Caco-2 (cell line): ENCODE results near the gene DOCK2. TPM values are rescaled to one million over a fixed set of nuclear protein-coding genes. Genes with fewer than 3 reads are reported as not detected.
"Not testable (repeated sequence)": the region's sequence is repeated elsewhere in the genome, so short reads cannot be mapped to it uniquely, and the experiment has no call there.

Source experiments
- BruUV-seq: library from RNA; stranded (reverse); fragments of 400-500 nt; replicated peaks from 2 replicates; lab custom pipeline; 2021; lab: Mats Ljungman, UMichigan
- CTCF ChIA-PET: fragments of 300-600 bp; sonication (Branson Sonifier 250); formaldehyde crosslinking; loops from one replicate; lab custom pipeline; 2022; ENCODE audit warnings: antibody characterized with exemption; lab: Charles Lee
- POLR2A ChIA-PET: fragments of 300-600 bp; sonication (Branson Sonifier 250); formaldehyde crosslinking; loops from one replicate; lab custom pipeline; 2022; ENCODE audit warnings: antibody characterized with exemption; lab: Charles Lee
- DNase-seq, 2 experiments: peaks; one replicate each; pipeline versions ENCODE4 v3.0.0 to v3.0.0-alpha.2; 2020 to 2022
- H3K27me3 ChIP-seq: replicated peaks from 2 replicates; pipeline ENCODE4 v1.6.0; 2011; ENCODE audit warnings: low read length; ENCODE audit not compliant: control insufficient read depth, insufficient read depth
- H3K36me3 ChIP-seq: 2 replicates; pipeline ENCODE4 v1.5.1; 2011; ENCODE audit warnings: low read length; ENCODE audit not compliant: control insufficient read depth, insufficient read depth
- H3K4me1 ChIP-seq: fragments of 250-450 bp; sonication (Bioruptor Pico); 2 replicates; pipeline ENCODE4 v1.5.1; 2020; ENCODE audit warnings: mild to moderate bottlenecking
- H3K4me3 ChIP-seq: 2 replicates; pipeline ENCODE4 v1.5.1; 2011; ENCODE audit warnings: low read depth, mild to moderate bottlenecking, control low read depth, low read length
- H3K9me3 ChIP-seq: fragments of 250-450 bp; sonication (Bioruptor Pico); 2 replicates; pipeline ENCODE4 v1.5.1; 2020; ENCODE audit warnings: mild to moderate bottlenecking, moderate library complexity
- H3K27ac Mint-ChIP-seq: one replicate; pipeline ENCODE4 v1.8.0; 2022; ENCODE audit warnings: mixed read lengths; ENCODE audit not compliant: unreplicated experiment
- H3K27me3 Mint-ChIP-seq: one replicate; pipeline ENCODE4 v1.8.0; 2022; ENCODE audit warnings: mixed read lengths; ENCODE audit not compliant: insufficient read depth, unreplicated experiment
- H3K36me3 Mint-ChIP-seq: one replicate; pipeline ENCODE4 v1.8.0; 2022; ENCODE audit warnings: mild to moderate bottlenecking, mixed read lengths; ENCODE audit not compliant: insufficient read depth, unreplicated experiment
- H3K4me1 Mint-ChIP-seq: one replicate; pipeline ENCODE4 v1.8.0; 2022; ENCODE audit warnings: low read depth, mixed read lengths; ENCODE audit not compliant: unreplicated experiment
- H3K4me3 Mint-ChIP-seq: one replicate; pipeline ENCODE4 v1.8.0; 2022; ENCODE audit warnings: mild to moderate bottlenecking, moderate library complexity, mixed read lengths; ENCODE audit not compliant: unreplicated experiment
- H3K9me3 Mint-ChIP-seq: one replicate; pipeline ENCODE4 v1.8.0; 2022; ENCODE audit warnings: mixed read lengths; ENCODE audit not compliant: unreplicated experiment
- intact Hi-C: fragments of 100-400 bp; cut with micrococcal nuclease; formaldehyde crosslinking; loops from one replicate; pipeline ENCODE4 v1.10.0; 2022; ENCODE audit not compliant: unreplicated experiment
- total RNA-seq: library from RNA; stranded (reverse); gene quantifications from 2 replicates; pipeline ENCODE4 v1.2.3, GENCODE V29; 2022
- TF ChIP-seq, protein P1 (sequence below), 2 experiments: fragments of 200-600 bp in 1 of 2; IDR thresholded peaks; 1 replicate in 1 of 2; 2 replicates in 1 of 2; pipeline versions ENCODE4 v1.5.1 to v1.8.0; 2011 to 2022; ENCODE audit warnings: antibody characterized with exemption in 1 of 2, control low read depth in 1 of 2, inconsistent platforms in 1 of 2, low read depth in 1 of 2, low read length in 1 of 2, mild to moderate bottlenecking in 1 of 2, moderate library complexity in 1 of 2; ENCODE audit not compliant: insufficient read depth in 1 of 2, severe bottlenecking in 1 of 2, unreplicated experiment in 1 of 2

Gene DOCK2
- total RNA-seq, 1 experiment from 2014 or later = 0.09 TPM

DNA sequence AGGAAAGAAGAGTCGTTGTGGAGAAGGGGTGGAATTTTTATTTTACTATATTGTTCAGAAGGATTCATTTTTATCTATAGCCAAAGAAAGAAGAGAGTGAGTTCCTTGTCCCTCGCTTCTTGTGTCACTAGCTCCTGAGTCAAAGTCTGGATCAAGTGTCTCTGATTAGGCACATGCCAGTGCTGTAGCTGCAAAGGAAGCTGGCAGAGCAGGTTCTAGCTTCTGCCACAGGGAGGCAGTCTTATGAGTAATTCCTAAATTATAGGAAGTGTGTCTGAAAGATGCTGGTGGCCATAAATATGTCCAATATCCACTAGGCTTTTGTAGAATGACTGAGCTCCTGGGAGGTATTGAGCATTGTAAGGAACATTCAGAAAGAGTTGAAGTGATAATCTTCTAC is 84.7 kb downstream of the DOCK2 start:
- H3K9me3 Mint-ChIP-seq = peaks cover 11% of the 10 kb centered on the region
- no peaks in the 10 kb centered on the region for H3K27me3 ChIP-seq
- H3K36me3 ChIP-seq = no peaks in the 10 kb centered on the region
- no peaks in the 10 kb centered on the region for H3K9me3 ChIP-seq
- intact Hi-C loops = no loop called here
- TF ChIP-seq, protein P1, sequence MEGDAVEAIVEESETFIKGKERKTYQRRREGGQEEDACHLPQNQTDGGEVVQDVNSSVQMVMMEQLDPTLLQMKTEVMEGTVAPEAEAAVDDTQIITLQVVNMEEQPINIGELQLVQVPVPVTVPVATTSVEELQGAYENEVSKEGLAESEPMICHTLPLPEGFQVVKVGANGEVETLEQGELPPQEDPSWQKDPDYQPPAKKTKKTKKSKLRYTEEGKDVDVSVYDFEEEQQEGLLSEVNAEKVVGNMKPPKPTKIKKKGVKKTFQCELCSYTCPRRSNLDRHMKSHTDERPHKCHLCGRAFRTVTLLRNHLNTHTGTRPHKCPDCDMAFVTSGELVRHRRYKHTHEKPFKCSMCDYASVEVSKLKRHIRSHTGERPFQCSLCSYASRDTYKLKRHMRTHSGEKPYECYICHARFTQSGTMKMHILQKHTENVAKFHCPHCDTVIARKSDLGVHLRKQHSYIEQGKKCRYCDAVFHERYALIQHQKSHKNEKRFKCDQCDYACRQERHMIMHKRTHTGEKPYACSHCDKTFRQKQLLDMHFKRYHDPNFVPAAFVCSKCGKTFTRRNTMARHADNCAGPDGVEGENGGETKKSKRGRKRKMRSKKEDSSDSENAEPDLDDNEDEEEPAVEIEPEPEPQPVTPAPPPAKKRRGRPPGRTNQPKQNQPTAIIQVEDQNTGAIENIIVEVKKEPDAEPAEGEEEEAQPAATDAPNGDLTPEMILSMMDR (IDR thresholded peaks at IDR 0.05; ENCODE audit: insufficient read depth in 1 of 2, low read depth in 1 of 2, low read length in 1 of 2, severe bottlenecking in 1 of 2, unreplicated experiment in 1 of 2) = no peak
- ChIA-PET CTCF (no interaction called here), POLR2A (no interaction called here)
- H3K27ac Mint-ChIP-seq = no peak overlapping the region
- no peaks in the 10 kb centered on the region for H3K36me3 Mint-ChIP-seq
- BruUV-seq = no TSS peak
- no peak overlapping the region for H3K4me3 Mint-ChIP-seq
- no peaks in the 10 kb centered on the region for H3K4me1 Mint-ChIP-seq
- no peaks in the 10 kb centered on the region for H3K4me1 ChIP-seq
- peaks cover 13% of the 10 kb centered on the region for H3K27me3 Mint-ChIP-seq
- no peak for DNase-seq
- no peak overlapping the region for H3K4me3 ChIP-seq

GRCh38 chr5:169723103-169723831 is 86.2 kb downstream of the DOCK2 start:
- Mint-ChIP-seq H3K27me3 (peaks cover 13% of the 10 kb centered on the region), H3K9me3 (peaks cover 11% of the 10 kb centered on the region), H3K27ac (no peak overlapping the region), H3K36me3 (no peaks in the 10 kb centered on the region), H3K4me1 (no peaks in the 10 kb centered on the region), H3K4me3 (no peak overlapping the region)
- Histone ChIP-seq H3K9me3 (no peaks in the 10 kb centered on the region), H3K4me1 (no peaks in the 10 kb centered on the region), H3K4me3 (no peak overlapping the region), H3K27me3 (no peaks in the 10 kb centered on the region), H3K36me3 (no peaks in the 10 kb centered on the region)
- BruUV-seq = no TSS peak
- POLR2A ChIA-PET = no interaction called here
- intact Hi-C loops = no loop called here
- CTCF ChIA-PET = no interaction called here
- no peak for DNase-seq
- TF ChIP-seq, protein P1 (IDR thresholded peaks at IDR 0.05; ENCODE audit: insufficient read depth in 1 of 2, low read depth in 1 of 2, low read length in 1 of 2, severe bottlenecking in 1 of 2, unreplicated experiment in 1 of 2) = no peak

GRCh38 chr5:169724303-169725087 is 87.4 kb downstream of the DOCK2 start:
- peaks cover 13% of the 10 kb centered on the region for H3K27me3 Mint-ChIP-seq
- peaks cover 16% of the 10 kb centered on the region for H3K9me3 Mint-ChIP-seq
- no peak for DNase-seq
- Histone ChIP-seq H3K27me3 (no peaks in the 10 kb centered on the region), H3K4me3 (no peak overlapping the region), H3K4me1 (no peaks in the 10 kb centered on the region), H3K9me3 (no peaks in the 10 kb centered on the region), H3K36me3 (no peaks in the 10 kb centered on the region)
- no peaks in the 10 kb centered on the region for H3K36me3 Mint-ChIP-seq
- POLR2A ChIA-PET = no interaction called here
- H3K27ac Mint-ChIP-seq = no peak overlapping the region
- TF ChIP-seq, protein P1 (IDR thresholded peaks at IDR 0.05; ENCODE audit: insufficient read depth in 1 of 2, low read depth in 1 of 2, low read length in 1 of 2, severe bottlenecking in 1 of 2, unreplicated experiment in 1 of 2) = no peak
- CTCF ChIA-PET = interaction anchor here (0.7 kb wide), 1 partner anchor 421 kb away, joined by 3 read pairs; no protein-coding TSS in a partner anchor
- H3K4me3 Mint-ChIP-seq = no peak overlapping the region
- no peaks in the 10 kb centered on the region for H3K4me1 Mint-ChIP-seq
- BruUV-seq = no TSS peak
- intact Hi-C loops = no loop called here

- H3K36me3 ChIP-seq, CTCF ChIA-PET, H3K36me3 Mint-ChIP-seq, H3K4me1 Mint-ChIP-seq, POLR2A ChIA-PET, intact Hi-C loops, H3K27me3 Mint-ChIP-seq, H3K4me3 ChIP-seq, BruUV-seq, H3K4me1 ChIP-seq, H3K4me3 Mint-ChIP-seq, H3K9me3 ChIP-seq, DNase-seq, H3K27me3 ChIP-seq, H3K27ac Mint-ChIP-seq: not testable (repeated sequence)
- peaks cover 23% of the 10 kb centered on the region for H3K9me3 Mint-ChIP-seq
Observed at GRCh38 chr5:169725665-169726064, 88.6 kb downstream of the DOCK2 start.
